Activated T-cell treated with anti-CD3 and anti-CD28 coated beads, Interleukin-2, amount 50 U/mL, for 24 hours (primary cell): ENCODE measurements around the gene SFXN1.
"Not testable (repeated sequence)": the region's sequence is repeated elsewhere in the genome, so short reads cannot be mapped to it uniquely, and the experiment has no call there.

Source experiments
- DNase-seq: peaks from one replicate; pipeline ENCODE4 v3.0.0-alpha.2; 2020
- H3K27ac Mint-ChIP-seq: 2 replicates; pipeline ENCODE4 v1.8.0; 2020; ENCODE audit warnings: mild to moderate bottlenecking, mixed read lengths
- H3K27me3 Mint-ChIP-seq: 2 replicates; pipeline ENCODE4 v1.8.0; 2020; ENCODE audit warnings: mixed read lengths
- H3K36me3 Mint-ChIP-seq: 2 replicates; pipeline ENCODE4 v1.8.0; 2020; ENCODE audit warnings: low read depth, mixed read lengths
- H3K4me1 Mint-ChIP-seq: 2 replicates; pipeline ENCODE4 v1.8.0; 2020; ENCODE audit warnings: low read depth, mixed read lengths
- H3K4me3 Mint-ChIP-seq: 2 replicates; pipeline ENCODE4 v1.8.0; 2020; ENCODE audit warnings: mild to moderate bottlenecking, moderate library complexity, mixed read lengths
- H3K9me3 Mint-ChIP-seq: 2 replicates; pipeline ENCODE4 v1.8.0; 2020; ENCODE audit warnings: mixed read lengths

Gene SFXN1

DNA sequence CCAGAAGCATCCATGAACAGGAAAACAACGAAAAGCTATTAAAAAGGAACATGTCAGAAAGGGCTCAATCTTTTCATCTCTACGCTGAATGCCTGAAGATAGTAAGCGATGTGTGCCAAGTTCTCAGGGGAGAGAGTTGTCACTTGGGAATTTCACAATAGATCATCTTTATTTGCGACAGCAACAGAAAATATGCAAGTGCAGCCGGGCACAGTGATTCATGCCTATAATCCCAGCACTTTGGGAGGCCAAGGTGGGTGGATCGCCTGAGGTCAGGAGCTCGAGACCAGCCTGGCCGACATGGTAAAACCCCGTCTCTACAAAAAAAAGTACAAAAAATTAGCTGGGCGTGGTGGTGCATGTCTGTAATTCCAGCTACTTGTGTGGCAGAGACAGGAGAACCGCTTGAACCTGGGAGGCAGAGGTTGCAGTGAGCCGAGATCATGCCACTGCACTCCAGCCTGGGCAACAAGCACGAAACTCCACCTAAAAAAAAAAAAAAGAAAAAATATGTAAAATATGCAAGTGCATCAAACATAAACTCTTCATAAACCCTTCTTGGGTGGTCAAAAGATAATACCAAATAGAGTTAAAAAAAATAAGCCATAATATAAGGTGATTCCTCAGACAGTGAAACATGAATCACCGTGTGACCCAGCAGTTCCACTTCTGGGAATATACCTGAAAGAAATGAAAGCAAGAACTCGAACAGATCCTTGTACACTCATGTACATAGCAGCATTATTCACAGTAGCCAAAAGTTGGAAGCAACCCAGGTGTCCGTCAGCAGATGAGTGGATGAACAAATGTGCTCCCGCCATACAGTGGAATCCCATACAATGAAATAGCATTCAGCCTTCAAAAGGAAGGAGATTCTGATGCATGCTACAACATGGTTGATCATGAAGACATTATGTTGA is 16.2 kb downstream of the SFXN1 start:
- H3K9me3 Mint-ChIP-seq: no peaks in the 10 kb centered on the region
- DNase-seq: no peak
- H3K4me1 Mint-ChIP-seq: peaks cover 61% of the 10 kb centered on the region
- H3K27me3 Mint-ChIP-seq: no peaks in the 10 kb centered on the region
- peaks cover 89% of the 10 kb centered on the region for H3K36me3 Mint-ChIP-seq
- peak overlapping the region; percentile 88 for H3K27ac Mint-ChIP-seq
- no peak overlapping the region for H3K4me3 Mint-ChIP-seq

DNA sequence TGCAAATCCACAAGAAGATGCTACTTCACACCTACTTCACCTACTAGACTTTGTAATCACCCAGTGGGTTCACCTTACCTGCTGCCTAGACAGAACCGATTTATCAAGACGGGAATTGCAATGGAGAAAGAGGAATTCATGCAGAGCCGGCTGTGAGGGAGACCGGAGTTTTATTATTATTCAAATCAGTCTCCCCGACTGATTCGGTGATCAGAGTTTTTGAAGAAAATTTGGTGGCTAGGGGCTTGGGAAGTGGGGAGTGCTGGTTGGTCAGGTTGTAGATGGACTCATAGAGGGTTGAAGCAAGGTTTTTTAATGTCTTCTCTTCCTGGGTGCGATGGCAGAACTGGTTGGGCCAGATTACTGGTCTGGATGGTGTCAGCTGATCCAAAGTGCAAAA is 23.4 kb downstream of the SFXN1 start:
- H3K36me3 Mint-ChIP-seq: peaks cover 94% of the 10 kb centered on the region
- no peak for DNase-seq
- peaks cover 2% of the 10 kb centered on the region for H3K9me3 Mint-ChIP-seq
- no peaks in the 10 kb centered on the region for H3K27me3 Mint-ChIP-seq
- no peak overlapping the region for H3K4me3 Mint-ChIP-seq
- H3K4me1 Mint-ChIP-seq: peaks cover 58% of the 10 kb centered on the region
- peak overlapping the region; percentile 76 for H3K27ac Mint-ChIP-seq

DNA sequence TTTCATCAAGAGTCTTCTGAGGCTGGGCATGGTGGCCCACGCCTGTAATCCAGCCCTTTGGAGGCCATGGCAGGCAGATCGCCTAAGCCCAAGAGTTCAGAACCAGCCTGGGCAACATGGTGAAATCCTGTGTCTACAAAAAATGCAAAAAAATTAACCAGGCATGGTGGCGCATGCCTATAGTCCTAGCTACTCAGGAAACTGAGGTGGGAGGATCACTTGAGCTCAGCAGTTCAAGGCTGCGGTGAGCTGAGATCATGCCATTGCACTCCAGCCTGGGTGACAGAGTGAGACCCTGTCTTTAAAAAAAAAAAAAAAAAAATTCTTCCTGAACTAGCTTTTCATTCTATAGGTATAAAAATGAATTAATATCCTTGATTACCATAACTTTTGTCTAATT is 29.3 kb downstream of the SFXN1 start:
- not testable (repeated sequence) for DNase-seq, H3K27me3 Mint-ChIP-seq, H3K9me3 Mint-ChIP-seq, H3K4me3 Mint-ChIP-seq
- H3K36me3 Mint-ChIP-seq: peaks cover 95% of the 10 kb centered on the region
- H3K27ac Mint-ChIP-seq: peak overlapping the region; percentile 88
- H3K4me1 Mint-ChIP-seq: peaks cover 50% of the 10 kb centered on the region

DNA sequence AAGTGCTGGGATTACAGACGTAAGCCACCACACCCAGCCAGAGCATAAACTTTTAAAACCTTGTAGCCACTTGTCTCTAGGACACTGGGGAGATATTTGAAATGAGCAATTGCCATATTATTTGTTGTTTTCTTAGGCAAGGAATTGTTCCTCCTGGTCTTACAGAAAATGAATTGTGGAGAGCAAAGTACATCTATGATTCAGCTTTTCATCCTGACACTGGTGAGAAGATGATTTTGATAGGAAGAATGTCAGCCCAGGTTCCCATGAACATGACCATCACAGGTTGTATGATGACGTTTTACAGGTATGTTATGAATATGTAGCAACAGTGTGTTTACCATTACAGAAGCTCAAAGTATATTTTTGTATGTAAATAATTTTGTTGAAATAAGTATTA is 30.5 kb downstream of the SFXN1 start:
- Mint-ChIP-seq H3K27me3 (no peaks in the 10 kb centered on the region), H3K4me3 (no peak overlapping the region), H3K36me3 (peaks cover 96% of the 10 kb centered on the region), H3K27ac (peak overlapping the region; percentile 36), H3K9me3 (peaks cover 2% of the 10 kb centered on the region), H3K4me1 (peaks cover 56% of the 10 kb centered on the region)
- no peak for DNase-seq

DNA sequence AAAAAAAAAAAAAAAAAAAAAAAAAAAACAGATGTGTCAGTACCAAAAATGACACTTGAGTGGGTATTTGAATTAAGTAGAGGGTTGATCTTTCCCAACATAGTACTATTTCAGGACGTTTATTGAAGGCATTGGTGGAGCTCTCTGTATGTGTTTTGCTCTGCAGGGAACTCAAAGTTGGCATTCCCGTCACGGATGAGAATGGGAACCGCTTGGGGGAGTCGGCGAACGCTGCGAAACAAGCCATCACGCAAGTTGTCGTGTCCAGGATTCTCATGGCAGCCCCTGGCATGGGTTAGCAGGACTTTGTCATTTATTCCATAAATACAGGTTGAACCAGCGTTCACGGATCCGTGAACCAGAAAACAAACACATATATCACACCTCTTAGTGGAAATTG is 34.9 kb downstream of the SFXN1 start:
- Mint-ChIP-seq H3K36me3 (peaks cover 100% of the 10 kb centered on the region), H3K27me3 (no peaks in the 10 kb centered on the region), H3K9me3 (peaks cover 1% of the 10 kb centered on the region), H3K27ac (peak overlapping the region; percentile 99), H3K4me1 (peaks cover 71% of the 10 kb centered on the region), H3K4me3 (no peak overlapping the region)
- no peak for DNase-seq

DNA sequence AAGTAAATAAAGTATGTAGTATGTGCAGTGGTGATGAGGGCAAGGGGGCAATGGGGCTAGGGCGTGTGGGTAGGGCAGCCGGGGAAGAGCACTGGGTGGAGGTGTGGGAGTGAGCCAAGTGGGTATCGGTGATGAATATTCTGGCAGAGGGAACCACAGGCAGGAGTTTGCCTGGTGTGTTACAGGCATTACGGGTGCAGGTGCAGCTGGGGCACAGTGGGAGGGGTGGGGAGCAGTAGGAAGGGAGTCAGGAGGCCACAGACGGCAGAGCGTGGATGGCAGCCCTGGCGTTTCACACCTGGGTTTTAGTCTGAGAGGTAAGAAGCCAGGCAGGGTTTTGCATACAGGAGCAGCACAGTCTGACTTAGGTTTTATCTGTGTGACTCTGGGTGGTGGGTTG is 35.4 kb downstream of the SFXN1 start:
- H3K9me3 Mint-ChIP-seq: peaks cover 6% of the 10 kb centered on the region
- no peak overlapping the region for H3K4me3 Mint-ChIP-seq
- peaks cover 72% of the 10 kb centered on the region for H3K4me1 Mint-ChIP-seq
- no peaks in the 10 kb centered on the region for H3K27me3 Mint-ChIP-seq
- DNase-seq: no peak
- H3K27ac Mint-ChIP-seq: peak overlapping the region; percentile 99
- peaks cover 100% of the 10 kb centered on the region for H3K36me3 Mint-ChIP-seq

DNA sequence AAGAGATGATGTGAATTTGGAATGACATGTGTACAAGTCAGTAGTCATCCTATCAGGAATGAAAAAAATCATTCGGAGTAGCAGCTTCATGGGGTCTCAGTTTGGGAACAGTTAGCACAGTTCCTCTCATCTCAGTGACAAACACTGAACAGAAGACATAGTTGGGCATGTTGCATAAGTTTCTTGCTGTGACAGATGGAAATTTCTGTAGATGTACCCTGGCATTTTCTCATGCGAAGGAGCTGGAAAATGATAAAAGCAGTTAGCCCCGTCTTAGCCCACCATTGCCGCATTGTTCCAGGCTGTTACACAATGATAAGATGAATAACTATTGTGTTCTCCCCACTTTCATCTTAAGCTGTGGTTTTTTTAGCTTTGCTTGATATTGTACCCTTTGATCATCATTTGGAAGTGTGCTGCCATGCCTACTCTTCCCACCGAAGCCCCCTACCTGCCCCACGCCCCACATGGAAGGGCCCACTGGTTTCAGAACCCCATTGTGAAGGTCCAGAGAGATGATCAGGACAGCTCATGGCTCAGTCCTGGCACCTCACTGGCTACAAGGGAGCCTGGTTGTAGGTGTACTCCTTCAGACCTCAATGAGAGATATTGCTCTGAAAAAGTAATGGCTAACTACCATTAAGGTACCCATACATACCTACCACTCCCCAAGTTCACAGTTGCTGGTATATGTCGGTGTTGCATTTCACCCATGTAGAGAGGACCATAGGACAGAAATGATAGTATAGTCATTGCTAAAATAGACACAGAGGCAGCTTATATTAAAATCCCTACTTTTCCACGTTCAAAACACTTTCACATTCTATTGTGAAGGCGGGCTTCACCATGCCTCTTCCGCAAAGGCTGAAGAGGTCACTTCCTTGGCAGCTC is 38.8 kb downstream of the SFXN1 start:
- H3K27ac Mint-ChIP-seq: peak overlapping the region; percentile 99
- peak; percentile 63 for DNase-seq
- peaks cover 99% of the 10 kb centered on the region for H3K36me3 Mint-ChIP-seq
- H3K27me3 Mint-ChIP-seq: no peaks in the 10 kb centered on the region
- H3K4me3 Mint-ChIP-seq: peak overlapping the region; percentile 72
- H3K9me3 Mint-ChIP-seq: peaks cover 11% of the 10 kb centered on the region
- peaks cover 88% of the 10 kb centered on the region for H3K4me1 Mint-ChIP-seq

DNA sequence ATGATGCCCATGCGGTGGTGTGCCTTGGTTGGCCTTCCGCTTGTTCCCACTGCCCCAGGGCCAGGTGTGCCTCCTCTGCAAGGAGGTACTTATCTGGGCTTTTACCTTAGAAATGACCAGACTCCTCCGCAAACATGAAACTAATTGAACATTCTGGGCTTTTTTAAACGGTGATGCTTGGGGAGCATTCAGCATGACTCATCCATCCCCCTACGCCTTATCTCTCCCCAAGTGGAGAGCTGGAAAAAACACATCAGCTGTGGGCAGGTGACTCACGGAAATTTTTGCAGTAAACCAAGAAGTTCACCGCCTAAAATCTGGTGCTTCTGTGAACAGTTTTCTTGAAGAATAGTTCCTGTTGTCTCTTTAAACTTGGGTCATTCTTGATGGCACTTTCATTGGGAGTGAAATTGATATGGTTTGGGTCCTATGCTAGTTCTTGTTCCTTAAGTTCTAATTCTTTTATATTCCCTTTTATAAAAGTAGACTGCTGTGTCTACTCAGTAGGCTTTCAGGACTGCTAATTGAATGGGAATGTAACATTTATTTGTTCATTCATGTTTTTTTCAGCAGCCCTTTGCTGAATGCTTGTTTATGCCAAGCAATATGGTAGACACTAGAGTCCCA is 39.6 kb downstream of the SFXN1 start:
- Mint-ChIP-seq H3K36me3 (peaks cover 99% of the 10 kb centered on the region), H3K4me1 (peaks cover 93% of the 10 kb centered on the region), H3K27ac (peak overlapping the region; percentile 99), H3K4me3 (peak overlapping the region; percentile 72), H3K9me3 (peaks cover 11% of the 10 kb centered on the region), H3K27me3 (no peaks in the 10 kb centered on the region)
- DNase-seq: peak; percentile 85

DNA sequence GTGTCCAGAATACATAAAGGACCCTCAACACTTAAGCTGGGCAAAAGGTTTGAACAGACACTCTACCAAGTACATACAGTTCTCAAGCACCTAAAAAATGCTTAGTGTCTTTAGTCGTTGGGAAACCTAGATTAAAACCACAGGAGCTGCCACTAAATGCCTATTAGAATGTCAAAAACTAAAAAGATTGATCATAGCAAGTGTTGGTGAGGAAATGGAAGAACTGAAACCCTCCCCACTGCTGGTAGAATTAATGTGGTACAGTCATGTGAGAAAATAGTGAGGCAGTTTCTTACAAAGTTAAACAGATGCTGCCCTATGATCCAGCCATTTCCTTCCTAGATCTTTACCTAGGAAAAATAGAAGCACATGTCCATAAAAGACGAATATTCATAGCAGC is 40.6 kb downstream of the SFXN1 start:
- no peaks in the 10 kb centered on the region for H3K27me3 Mint-ChIP-seq

DNA sequence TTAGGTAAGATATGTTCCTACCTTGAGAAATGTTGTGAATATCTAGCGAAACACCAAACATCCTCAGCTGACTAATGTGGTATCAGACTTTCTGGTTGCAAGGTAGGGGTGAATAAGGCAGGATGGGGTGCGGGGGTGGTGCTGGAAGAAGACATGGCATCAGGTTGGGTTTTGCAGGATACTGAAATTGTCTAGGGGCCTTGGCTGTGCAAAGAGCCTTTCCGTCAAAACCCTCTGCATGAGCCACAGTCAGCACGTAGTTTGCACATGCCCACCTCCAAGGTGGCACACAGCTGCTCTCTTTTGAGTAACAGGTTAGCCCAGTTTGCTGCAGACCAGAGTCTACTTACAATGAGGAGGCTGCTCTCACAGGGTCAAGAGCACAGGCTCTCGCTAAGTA is 42.0 kb downstream of the SFXN1 start:
- peaks cover 92% of the 10 kb centered on the region for H3K4me1 Mint-ChIP-seq
- peak overlapping the region; percentile 99 for H3K27ac Mint-ChIP-seq
- H3K27me3 Mint-ChIP-seq: no peaks in the 10 kb centered on the region
- peaks cover 11% of the 10 kb centered on the region for H3K9me3 Mint-ChIP-seq
- H3K4me3 Mint-ChIP-seq: peak overlapping the region; percentile 83
- H3K36me3 Mint-ChIP-seq: peaks cover 97% of the 10 kb centered on the region
- DNase-seq: peak; percentile 69

More for the DNA sequence above, 40.6 kb downstream of the SFXN1 start:
- Mint-ChIP-seq H3K27ac (peak overlapping the region; percentile 99), H3K4me1 (peaks cover 93% of the 10 kb centered on the region), H3K4me3 (peak overlapping the region; percentile 72), H3K36me3 (peaks cover 97% of the 10 kb centered on the region), H3K9me3 (peaks cover 11% of the 10 kb centered on the region)
- DNase-seq: no peak

DNA sequence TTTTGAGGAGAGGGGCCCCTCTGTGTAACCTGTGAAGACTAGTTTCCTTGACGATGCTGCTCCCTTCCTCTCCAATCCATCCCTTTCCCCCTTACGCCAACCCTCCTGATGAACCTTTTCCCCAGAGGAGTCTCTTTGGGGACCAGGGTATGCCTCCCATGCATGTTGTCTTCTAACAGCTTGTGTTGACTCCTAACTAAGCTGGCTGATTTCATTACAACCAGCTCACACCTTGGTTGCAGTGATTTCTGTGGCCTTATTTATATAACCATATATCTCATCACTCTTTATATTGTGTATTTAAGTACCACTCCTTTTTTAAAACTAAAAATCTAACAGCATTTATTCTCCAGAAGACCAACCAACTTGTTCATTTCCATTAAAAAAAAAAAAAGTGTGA is 42.5 kb downstream of the SFXN1 start:
- Mint-ChIP-seq H3K4me3 (peak overlapping the region; percentile 83), H3K9me3 (peaks cover 11% of the 10 kb centered on the region), H3K4me1 (peaks cover 87% of the 10 kb centered on the region), H3K27ac (peak overlapping the region; percentile 99), H3K27me3 (no peaks in the 10 kb centered on the region), H3K36me3 (peaks cover 96% of the 10 kb centered on the region)
- DNase-seq: no peak

DNA sequence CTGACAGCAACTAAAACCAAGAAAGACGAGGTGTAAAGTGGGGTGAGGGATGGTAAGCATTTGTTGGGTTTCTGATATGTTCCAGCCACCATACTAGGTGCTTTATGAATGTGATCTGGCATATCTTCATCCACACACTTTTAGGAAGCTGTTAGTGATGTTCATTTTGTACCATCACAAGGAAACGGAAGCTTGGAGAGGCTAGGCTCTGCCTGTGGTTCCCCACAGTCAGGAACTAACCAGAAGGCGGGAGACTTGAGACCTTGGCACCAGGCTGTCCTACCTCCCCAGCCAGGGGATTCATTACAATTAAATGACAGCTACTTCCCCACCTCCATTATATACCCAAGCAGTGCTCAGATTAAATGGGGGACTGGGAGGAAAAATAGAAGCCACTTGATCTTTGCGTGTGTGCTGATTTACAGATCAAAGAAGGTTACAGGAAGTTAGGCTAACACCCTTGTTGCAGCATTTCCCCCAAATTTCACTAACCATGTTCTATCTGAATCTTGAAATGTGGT is 43.0 kb downstream of the SFXN1 start:
- H3K27me3 Mint-ChIP-seq: no peaks in the 10 kb centered on the region
- DNase-seq: peak; percentile 70
- peaks cover 11% of the 10 kb centered on the region for H3K9me3 Mint-ChIP-seq
- peaks cover 87% of the 10 kb centered on the region for H3K4me1 Mint-ChIP-seq
- peak overlapping the region; percentile 83 for H3K4me3 Mint-ChIP-seq
- peaks cover 96% of the 10 kb centered on the region for H3K36me3 Mint-ChIP-seq
- peak overlapping the region; percentile 99 for H3K27ac Mint-ChIP-seq

DNA sequence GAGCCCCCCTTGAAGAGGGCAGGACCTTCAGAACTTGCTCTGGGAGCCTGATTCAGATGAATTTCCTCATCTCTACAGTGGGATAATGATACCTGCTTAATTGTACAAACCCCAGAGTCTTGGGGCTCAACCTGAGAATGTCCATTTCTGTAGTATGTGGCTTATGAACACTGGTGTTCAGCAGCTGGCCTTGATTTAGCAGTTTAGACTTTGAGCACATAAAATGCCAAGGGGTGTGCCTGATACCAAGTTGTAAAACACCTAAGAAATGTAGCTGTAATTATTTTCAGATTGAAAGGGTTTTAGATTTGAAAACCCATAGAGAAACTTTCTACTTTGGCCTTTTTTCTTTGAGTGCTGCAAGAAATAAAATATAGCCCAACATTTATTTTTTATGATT is 44.9 kb downstream of the SFXN1 start:
- H3K36me3 Mint-ChIP-seq: peaks cover 95% of the 10 kb centered on the region
- peak overlapping the region; percentile 83 for H3K4me3 Mint-ChIP-seq
- peaks cover 83% of the 10 kb centered on the region for H3K4me1 Mint-ChIP-seq
- H3K27ac Mint-ChIP-seq: peak overlapping the region; percentile 99
- DNase-seq: no peak
- peaks cover 10% of the 10 kb centered on the region for H3K9me3 Mint-ChIP-seq
- H3K27me3 Mint-ChIP-seq: no peaks in the 10 kb centered on the region

DNA sequence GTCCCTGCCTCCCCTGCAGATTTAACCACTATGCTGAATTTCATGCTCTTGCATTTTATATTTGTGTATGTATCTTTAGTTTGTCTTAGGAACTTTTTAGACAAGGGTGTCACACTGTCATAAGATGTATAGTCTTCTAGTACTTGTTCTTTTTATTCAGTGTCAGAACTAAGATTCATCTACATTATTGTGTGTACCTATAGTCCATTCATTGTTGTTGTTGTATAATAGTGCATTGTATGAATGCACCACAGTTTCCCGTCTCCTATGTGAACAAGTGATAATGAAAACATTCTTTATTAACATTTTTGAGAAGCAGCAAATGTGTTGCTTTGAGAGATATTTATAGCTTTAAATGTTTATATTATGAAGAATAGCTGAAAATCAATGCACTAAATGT is 45.9 kb downstream of the SFXN1 start:
- peak overlapping the region; percentile 83 for H3K4me3 Mint-ChIP-seq
- peaks cover 4% of the 10 kb centered on the region for H3K9me3 Mint-ChIP-seq
- peaks cover 81% of the 10 kb centered on the region for H3K4me1 Mint-ChIP-seq

More for the DNA sequence above, 45.9 kb downstream of the SFXN1 start:
- Mint-ChIP-seq H3K36me3 (peaks cover 94% of the 10 kb centered on the region), H3K27ac (peak overlapping the region; percentile 92), H3K27me3 (no peaks in the 10 kb centered on the region)
- DNase-seq: no peak
